Measurements from ENCODE around the gene CACNB2.
A peak's percentile ranks its signal among the peaks of the same experiment; 100 is the strongest.
"Not testable (repeated sequence)": the region's sequence is repeated elsewhere in the genome, so short reads cannot be mapped to it uniquely, and the experiment has no call there.

CACNB2 gene

GRCh38 chr10:18145652-18146051, 5.4 kb downstream of the CACNB2 start:
- peak; percentile 45 for DNase-seq

GRCh38 chr10:18149196-18149800, 9.1 kb downstream of the CACNB2 start:
- DNase-seq, result no peak

GRCh38 chr10:18151356-18151890, 11.2 kb downstream of the CACNB2 start:
- no peak for DNase-seq

GRCh38 chr10:18153381-18153780, 13.2 kb downstream of the CACNB2 start:
- not testable (repeated sequence) for DNase-seq

GRCh38 chr10:18155321-18155720, 15.1 kb downstream of the CACNB2 start:
- DNase-seq, result peak; percentile 11

GRCh38 chr10:18156797-18157196, 16.6 kb downstream of the CACNB2 start:
- DNase-seq, result not testable (repeated sequence)

GRCh38 chr10:18157881-18158280, 17.7 kb downstream of the CACNB2 start:
- peak; percentile 92 for DNase-seq

- peak; percentile 71 for DNase-seq
Measured at GRCh38 chr10:18158773-18159265, 18.6 kb downstream of the CACNB2 start.

GRCh38 chr10:18159557-18159956, 19.3 kb downstream of the CACNB2 start:
- peak; percentile 44 for DNase-seq

GRCh38 chr10:18162021-18162627, 21.9 kb downstream of the CACNB2 start:
- no peak for DNase-seq

- DNase-seq, result peak; percentile 92
Measured at GRCh38 chr10:18164093-18164492, 23.9 kb downstream of the CACNB2 start.

- DNase-seq, result peak; percentile 94
Measured at GRCh38 chr10:18164748-18165361, 24.6 kb downstream of the CACNB2 start.

- no peak for DNase-seq
Measured at GRCh38 chr10:18178854-18179483, 38.7 kb downstream of the CACNB2 start.

GRCh38 chr10:18179891-18180290, 39.7 kb downstream of the CACNB2 start:
- peak; percentile 86 for DNase-seq

- not testable (repeated sequence) for DNase-seq
Measured at GRCh38 chr10:18181382-18181781, 41.2 kb downstream of the CACNB2 start.

- no peak for DNase-seq
Measured at GRCh38 chr10:18185621-18186020, 45.4 kb downstream of the CACNB2 start.

- no peak for DNase-seq
Measured at GRCh38 chr10:18190840-18191239, 50.6 kb downstream of the CACNB2 start.

GRCh38 chr10:18194634-18195033, 54.4 kb downstream of the CACNB2 start:
- no peak for DNase-seq

- peak; percentile 75 for DNase-seq
Measured at GRCh38 chr10:18195060-18195799, 55.0 kb downstream of the CACNB2 start.

- no peak for DNase-seq
Measured at GRCh38 chr10:18196806-18197550, 56.8 kb downstream of the CACNB2 start.

- DNase-seq, result no peak
Measured at GRCh38 chr10:18197706-18198105, 57.5 kb downstream of the CACNB2 start.

GRCh38 chr10:18201877-18202276, 61.7 kb downstream of the CACNB2 start:
- no peak for DNase-seq
